Nucleus accumbens (tissue), 56 donors: Measurements from ENCODE around the gene TMA16.
"Not testable (repeated sequence)": the region's sequence is repeated elsewhere in the genome, so short reads cannot be mapped to it uniquely, and the experiment has no call there.

Experiments
- DNase-seq, 56 donors: peaks; one replicate each; lab custom pipeline; 2025; lab: John Stamatoyannopoulos, UW

TMA16 gene

DNA sequence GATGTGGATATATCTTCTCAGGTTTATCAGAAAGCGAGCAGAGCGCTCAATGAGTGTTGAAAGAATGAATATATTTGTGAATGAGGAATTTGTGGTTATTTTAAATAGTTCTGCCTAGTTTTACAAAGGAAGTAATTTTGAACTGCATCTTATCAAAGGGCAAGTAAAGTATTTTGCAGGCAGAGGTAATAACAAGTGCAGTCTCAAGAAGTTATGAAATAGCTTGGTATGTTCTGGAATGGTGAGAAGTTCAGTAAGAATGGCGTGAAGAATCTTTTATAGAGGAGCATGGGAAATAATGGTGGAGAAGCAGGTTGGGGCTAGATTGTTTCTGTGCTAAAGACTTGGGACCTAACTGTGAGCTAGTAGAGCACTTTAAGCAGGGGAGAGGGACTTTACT is 10.9 kb downstream of the TMA16 start:
- no peak for DNase-seq

DNA sequence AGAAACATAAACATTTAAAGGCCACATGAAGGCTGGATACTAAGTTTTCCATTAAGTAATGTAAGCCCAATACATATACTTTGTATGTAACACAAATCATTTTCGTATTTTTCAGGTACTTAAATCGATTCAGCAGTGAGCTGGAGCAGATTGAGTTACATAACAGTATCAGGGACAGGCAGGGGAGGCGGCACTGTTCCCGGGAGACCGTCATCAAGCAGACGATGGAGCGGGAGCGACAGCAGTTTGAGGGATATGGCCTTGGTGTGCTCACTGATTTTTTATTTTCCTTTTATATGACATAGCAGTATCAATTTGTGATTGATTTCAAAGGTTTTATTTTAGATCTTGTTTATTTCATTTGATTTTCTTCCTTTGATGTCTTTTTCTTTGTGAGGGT is 20.7 kb downstream of the TMA16 start:
- DNase-seq: peak in 19 of 56 donors; percentile 0 to 57 (median 9)

DNA sequence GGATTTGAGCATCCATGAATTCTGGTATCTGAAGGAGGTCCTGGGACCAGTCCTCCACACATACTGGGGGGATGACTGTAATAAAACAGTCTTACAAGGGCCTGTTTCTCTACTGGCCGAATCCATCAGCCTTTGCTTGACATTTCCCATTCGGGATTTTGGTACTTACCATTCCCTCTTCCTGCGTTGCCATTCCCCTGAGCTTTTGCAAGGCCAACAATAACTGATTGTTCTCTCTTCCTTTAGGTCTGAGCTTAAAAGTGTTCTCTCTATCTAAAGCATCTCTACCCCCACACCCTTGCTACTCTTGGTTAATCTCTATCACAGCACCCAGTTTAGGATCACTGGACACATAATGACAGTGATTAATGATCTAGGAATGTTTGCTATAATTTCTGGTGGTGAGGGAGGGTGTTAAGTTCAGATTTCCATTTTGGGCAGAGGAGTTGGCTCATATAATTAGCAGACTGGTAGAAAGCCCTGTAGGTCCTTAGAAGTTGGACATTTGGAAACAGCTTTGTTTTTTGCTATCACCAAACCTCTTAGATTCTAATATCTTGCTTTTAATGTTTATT is 29.4 kb downstream of the TMA16 start:
- no peak for DNase-seq

DNA sequence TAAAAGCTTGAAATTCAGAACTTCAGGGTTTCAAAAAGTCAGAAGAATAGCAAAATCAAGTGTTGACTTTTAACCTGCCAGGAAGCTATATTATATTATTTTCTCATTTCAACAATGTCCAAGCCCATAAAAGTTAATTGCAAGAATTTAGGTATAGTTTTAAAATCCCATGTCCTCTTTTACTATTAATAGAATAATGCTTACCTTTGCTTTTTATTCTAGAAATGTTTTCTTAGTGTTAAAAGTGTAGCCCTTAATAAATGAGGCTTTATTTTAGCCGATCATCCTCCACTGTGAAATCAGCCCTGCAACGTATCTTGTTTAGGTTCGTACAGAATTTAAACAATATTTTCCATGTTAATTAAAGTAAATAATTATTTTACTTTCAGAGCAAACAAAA is 31.5 kb downstream of the TMA16 start:
- DNase-seq: no peak

DNA sequence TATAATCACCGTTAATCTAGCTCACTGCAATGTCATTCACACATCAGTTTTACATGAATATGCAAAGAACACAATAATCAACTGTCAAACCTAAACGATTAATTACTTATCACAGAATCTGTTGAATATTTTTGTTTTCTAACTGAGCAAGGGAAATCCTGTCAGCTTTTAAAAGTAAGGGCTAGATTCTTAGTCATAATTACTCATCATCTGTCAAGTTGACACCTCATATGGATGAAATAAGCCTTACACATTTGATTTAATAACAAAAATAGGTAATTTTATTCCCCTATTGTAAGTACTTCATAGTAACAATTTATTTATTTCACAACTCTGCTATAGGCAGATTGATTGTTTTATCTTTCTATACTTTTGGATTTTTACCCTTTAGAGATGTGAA is 32.7 kb downstream of the TMA16 start:
- DNase-seq: no peak

DNA sequence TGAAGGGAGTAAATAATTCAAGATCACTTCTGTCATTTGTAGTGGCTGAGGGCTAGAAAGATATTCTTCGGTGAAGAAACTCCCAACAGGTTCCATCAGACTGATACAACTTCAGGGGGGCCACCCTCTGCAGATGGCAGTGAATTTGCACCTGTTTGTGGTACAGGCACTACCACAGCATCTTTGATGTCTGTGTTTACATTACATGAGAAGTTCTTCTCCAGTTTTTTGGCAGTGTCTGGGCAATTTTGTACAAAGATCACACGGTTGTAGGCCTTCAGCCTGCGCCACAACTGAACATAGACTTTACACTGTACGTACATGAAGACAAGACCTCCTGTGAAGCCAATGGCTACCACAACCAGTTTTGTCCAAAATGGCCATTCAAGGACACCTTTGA is 34.2 kb downstream of the TMA16 start:
- no peak for DNase-seq

DNA sequence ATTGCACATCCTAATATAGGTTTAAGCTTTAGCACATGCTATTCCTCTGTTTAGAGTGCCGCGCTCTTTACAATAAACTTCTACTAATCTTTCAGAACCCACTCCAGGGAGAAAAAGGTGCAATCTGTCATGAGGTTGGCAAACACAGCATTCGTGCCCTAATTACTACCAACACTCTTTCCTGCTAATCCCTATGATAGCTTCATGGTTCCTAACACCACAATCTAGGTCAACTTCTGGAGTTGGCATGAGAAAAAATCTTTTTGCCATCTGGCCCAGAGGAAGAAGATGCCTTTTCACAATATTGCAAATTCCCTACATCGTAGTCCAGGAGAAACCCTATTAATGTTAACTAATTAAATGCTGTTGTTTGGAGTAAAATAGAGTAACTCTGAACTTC is 39.6 kb downstream of the TMA16 start:
- DNase-seq: no peak

DNA sequence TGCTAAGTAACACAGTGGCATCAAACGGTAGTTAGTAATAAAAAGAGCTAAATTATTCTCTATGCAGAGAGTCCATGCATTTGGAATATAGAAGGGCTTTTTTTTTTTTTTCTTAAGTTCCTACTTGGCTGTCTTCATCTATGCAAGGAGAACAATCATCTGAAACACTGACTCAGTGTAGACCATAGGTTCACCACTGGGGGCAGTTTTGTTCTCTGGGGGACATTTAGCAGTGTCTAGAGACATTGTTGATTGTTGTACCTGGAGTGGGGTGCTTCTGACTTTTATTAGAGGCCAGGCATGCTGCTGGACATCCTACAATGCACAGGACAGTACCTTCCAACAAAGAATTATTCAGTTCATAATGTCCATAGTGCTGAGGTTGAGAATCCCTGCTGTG is 41.2 kb downstream of the TMA16 start:
- no peak for DNase-seq

DNA sequence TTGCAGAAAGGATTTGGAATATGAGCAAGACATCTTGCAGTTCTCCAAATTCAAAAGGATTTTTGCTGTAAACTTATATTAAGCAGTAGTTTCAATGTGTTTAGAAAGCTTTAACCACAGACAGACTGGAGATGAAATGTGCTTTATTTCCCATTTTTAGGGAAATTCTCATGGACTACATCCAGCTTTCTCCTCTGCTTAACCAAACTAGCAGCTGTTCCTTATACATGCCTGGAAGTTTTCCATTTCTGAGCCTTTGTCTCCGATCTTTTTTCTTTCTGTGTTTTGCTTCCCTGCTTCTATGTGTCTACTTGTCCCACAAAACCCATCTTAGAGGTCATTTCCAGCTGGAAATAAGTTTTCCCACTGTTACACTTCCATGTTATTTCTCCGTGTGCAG is 41.6 kb downstream of the TMA16 start:
- DNase-seq: no peak

DNA sequence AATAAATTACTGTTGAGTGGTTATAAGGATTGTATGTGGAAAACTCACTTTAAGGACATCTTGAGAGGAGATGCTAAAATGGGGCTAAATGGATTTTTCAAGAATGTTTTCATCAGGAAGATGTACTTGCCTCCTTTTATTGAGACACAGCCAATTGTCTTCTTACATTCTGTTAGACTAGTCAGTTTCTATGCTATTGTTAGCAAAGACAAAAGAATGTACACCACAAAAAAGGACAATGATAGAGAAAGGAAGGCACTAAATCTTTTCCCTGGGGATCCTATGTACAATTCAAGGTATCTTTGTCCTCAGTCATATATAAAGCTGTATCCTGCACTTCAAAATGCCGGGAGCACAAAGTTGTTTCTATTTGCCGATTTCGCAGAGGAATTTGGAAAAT is 42.6 kb downstream of the TMA16 start:
- no peak for DNase-seq

DNA sequence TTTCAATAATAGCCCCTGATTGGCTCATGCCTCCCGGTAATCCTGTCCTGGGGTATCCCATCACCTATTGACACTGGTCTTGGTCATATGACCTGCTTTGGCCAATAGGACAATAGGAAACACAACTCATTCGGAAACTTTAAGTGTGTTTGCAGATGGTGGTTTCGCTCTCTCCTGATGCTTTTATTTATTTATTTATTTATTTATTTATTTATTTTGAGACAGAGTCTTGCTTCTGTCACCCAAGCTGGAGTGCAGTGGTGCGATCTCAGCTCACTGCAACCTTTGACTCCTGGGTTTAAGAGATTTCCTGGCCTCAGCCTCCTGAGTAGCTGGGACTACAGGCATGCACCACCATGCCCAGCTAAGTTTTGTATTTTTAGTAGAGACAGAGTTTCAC is 44.3 kb downstream of the TMA16 start:
- DNase-seq: not testable (repeated sequence)

DNA sequence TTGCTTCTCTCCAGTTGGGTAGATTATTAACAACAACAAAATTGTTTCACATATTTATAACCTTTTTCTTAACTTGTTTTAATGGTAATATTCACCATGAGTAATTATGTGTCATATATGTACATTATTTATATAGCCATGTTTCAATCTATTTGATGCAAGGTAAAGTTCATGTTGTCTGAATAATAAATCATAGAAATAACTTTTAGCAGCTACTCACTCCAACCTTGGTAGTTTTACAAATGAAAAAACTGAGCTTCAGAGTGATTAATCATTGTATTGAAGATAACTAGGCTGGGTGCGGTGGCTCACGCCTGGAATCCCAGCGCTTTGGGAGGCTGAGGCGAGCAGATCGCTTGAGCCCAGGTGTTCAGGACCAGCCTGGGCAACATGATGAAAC is 46.0 kb downstream of the TMA16 start:
- DNase-seq: no peak

DNA sequence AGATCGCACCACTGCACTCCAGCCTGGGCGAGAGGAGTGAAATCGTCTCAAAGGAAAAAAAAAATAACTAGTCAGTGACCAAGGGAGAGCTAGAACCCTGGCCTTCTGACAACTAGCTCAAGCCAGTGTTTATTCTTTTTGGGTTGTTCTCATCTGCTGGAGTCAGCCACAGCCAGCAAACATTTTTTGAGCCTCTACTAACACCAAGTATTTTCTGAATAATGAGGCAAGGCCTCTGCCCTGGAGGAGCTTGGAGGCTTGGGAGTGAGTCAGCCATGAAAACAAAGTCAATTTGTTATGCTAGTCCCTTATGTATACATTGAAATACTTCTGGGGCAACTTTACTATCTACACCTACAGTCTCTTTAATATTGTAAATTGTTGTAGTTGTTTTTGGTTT is 46.5 kb downstream of the TMA16 start:
- no peak for DNase-seq

DNA sequence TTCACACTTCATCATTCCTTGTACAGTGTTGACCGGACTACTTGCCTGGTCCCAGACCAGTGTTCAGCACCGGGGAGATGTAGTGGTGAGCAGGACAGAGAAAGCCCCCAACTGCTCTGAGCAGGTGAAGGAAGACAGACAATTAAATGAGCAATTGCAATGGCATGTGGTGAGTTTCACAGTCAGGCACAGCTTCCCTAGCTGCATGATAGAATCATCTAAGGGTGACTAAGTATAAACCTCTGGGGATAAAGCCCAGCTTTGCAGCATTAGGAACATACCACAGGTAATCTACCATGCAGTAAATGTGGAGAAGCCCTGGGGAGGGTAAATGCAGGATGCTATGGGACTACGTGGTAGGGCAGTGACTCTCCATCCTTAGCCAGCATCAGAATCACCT is 47.8 kb downstream of the TMA16 start:
- no peak for DNase-seq

DNA sequence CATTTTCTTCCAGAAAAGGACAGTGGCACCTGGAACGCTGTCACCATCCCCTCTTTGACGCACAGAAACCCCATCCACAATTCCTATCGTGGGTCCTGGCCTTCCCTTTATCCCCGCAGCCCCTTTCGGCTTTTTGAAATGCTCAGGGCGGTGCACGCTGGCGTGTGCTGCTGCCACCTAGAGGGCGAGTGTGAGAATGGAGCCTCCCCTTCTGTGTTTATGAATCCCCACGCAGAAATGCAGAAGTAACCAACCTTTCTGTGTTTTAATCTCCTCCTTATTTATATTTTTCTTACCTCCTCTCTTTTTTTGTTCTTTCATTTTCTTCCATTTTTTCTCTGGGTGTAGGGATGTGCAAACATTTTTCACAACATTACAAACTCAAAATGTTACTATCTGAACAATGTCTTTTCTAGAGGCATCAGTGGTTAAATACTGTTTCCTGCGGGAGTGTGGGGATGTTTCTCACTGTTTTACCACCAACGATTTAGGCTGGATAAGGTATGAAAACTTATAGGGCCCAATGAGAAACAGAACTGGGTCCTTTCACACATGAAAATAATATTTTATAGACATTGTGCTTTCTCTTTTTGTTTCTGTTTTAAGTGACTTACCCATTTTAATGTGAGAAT is 50.0 kb downstream of the TMA16 start:
- peak in 40 of 56 donors; percentile 2 to 69 (median 26) for DNase-seq

DNA sequence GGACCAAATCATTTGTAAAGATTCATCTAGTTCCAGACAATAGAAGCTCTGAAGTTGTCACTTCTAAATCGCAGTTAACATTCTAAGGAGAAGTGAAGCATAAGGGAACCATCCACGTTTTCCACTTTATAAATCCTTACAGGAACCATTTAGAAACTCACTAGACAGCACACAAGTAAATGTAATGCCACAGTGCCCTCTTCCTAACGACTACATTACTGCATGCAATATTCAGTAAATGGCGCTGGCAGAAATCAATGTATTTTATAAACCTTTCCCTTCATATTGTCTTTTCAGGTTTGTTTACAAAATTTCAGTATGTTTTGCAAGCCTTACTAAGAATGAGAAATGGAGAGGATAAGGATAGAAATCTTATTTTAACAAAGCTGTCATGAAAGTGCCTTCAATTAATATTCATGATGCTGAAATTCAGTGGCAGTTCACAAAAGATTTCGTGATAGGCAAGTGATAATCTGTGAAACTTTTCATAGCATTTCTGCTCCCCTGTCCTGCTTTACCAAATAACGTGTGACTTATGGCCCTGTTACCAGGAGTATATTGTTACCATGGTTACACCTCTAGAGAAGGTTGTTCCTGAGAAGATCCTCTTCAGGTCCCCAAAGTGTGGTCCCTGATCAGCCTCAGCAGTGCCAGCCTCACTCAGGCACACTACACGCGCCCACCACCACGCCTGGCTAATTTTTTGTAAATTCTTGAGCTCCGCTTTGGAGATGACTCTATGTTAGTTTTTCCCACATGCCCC is 54.2 kb downstream of the TMA16 start:
- DNase-seq: peak in 2 of 56 donors; percentile 3 to 31

DNA sequence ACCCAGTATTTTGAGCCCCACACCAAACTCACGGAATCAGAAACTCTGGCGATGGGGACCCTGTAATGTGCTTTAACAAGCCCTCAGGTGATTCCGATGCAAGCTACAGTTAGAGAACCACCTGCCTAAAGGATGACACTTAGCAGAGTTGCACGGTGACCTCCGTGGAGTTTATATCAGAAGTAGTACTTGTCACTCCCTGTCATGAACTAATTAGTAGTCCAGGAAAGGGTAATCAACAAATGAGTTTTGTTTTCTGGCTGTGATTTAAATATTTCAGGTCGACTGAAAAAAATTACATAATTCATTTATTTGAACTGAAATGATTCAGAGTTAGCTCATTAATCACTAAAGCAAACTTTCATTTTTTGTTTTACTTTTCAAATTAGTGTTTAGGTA is 56.4 kb downstream of the TMA16 start:
- DNase-seq: no peak

DNA sequence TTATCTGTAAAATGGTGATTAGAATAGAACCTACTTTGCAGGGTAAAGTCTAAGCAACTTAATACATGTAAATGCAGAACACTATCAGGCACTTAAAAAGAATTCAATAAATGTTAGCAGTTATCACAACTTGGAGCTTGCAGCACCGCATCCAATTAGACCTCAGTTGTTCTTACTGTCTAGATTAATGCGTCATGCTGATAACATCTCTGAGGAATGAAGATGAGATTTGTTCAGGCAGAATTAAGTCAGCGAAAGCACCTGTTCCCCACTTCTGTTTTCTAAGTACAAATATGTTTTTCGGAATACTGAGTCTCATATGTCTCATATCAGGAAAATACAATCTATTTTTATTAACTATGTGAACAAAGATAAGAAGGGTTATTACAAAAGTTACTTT is 58.7 kb downstream of the TMA16 start:
- DNase-seq: no peak

DNA sequence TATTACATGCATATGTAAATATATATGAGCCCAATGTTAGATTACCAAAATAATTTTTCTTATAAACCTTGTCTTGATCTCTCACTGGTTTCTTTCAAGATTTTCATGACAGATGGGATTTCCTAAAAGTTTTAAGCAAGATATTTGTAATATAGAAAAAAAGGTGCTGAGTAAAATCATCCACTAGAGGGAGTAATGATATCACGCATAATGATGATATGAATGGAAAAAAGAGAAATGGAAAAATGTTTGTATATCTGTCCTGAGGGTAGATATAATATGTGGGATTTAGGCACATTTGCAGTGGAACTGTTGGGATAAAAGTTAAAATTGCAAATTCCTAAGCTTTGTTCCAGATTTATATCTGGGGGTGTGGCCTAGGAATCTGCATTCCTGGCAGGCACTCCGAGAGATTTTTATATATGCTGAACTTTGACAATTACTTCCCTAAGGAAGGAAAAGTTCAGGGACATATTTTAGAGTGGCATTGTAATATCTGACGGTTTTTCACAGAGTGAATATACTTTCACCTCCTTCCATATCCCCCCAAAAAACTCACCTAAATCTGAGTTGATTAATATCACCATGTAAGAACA is 60.5 kb downstream of the TMA16 start:
- DNase-seq: no peak

DNA sequence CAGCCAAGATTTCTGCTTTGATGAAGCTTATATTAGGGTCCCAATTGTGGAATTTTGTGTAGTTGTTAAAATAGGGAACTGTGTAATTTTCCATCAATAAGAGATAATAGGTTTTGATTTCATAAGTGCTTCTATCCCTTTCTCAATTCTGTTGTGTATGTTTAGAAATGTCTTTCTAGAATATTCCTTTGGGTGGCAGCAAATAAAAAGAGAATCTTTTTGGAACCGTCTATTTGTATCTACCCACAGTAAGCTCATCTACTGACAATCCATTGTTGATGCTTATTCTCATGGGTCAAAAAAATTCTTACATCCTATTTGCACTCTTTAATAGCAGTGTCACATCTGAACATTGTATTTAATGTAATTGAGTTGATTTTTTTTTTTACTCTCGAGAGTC is 61.7 kb downstream of the TMA16 start:
- no peak for DNase-seq

DNA sequence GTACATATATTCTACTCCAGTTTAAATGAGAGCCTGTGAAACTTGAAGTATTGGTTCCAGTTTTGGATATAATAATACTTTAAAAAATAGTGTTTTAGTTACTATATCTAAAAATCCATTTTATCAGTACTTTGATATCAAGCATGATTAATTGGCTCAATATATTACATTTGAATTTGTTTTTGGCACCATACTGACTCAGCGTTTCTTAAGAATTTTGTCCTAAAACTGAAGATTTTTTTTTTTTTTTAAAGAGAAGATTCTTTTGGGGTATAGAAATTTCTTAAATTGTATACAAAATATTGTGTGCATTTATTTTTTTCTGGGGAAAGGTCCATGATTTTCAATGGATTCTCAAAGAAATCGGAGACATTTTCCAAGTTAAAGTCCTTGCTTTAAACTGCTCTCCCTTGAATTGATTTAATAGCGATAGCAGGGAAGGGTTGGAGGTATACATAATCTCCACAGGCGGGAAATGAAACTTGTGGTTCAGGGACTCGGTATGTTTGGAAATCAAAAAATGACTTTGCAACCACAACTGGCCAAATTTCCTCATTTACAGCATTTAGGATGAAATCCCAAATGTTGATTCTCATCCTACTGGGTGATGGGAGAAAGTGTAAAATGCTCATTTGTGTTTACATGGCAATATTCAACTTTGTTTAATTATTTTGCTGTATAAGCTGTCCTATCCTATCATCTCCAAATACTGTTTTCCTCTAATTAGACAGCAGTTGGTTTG is 62.3 kb downstream of the TMA16 start:
- DNase-seq: no peak
